Measurements from ENCODE around the gene CYP27A1. TPM values are rescaled to one million over a fixed set of nuclear protein-coding genes. Genes with fewer than 3 reads are reported as not detected.

Gene CYP27A1
- total and polyA plus RNA-seq, 9 of the 15 experiments (the other 6 are each of a cell fraction or from before 2014, with no cell fraction given) = 0.20 TPM; not detected in 8

DNA sequence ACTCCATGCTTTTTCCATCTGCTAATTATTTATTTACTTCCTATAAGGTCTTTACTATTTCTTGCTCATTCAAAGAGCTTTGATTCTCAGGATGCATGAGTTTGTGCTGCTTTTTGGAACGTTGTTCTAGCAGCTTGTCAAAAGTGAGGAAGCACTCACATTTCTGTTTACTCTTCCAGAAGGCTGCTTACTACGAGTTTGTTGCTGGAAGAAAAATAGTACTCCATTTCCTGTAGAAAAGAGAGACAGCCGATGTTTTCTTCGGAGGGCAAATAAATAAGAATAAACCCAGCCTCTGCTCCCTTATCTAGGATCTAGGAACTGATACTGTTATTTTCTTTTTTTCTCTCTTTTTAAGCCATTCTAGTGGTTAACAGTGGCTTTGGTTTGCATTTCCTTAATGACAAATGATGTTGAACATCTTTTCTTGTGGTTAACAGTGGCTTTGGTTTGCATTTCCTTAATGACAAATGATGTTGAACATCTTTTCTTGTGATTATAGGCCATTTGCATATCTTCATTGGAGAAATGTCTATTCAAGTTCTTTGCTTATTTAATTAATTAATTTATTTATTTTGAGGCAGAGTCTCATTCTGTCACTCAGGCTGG lies 20.5 kb downstream of the CYP27A1 start:
- ChIA-PET POLR2A (no interaction called here), CTCF (ENCODE audit: low intra/inter-chr PET ratio) (no interaction called here)
- Histone ChIP-seq H3K27me3 (ENCODE audit: control insufficient read depth in 2 of 2, insufficient read depth in 2 of 2, low read length in 2 of 2) (peaks cover 0 to 5% of the 10 kb centered on the region in 2 experiments; a peak in 1 of 5 replicates), H4K20me1 (replicated peaks; ENCODE audit: control insufficient read depth, insufficient read depth, low read length) (no peaks in the 10 kb centered on the region), H2AFZ (ENCODE audit: low read depth, low read length) (no peak overlapping the region), H3K27ac (ENCODE audit: extremely low read depth, low read depth, low read length) (no peak overlapping the region), H3K9me3 (replicated peaks; ENCODE audit: control insufficient read depth, insufficient read depth, low read depth, low read length) (0 out of 2 replicates have a peak, but pooled peaks cover 2% of the 10 kb centered on the region), H3K9me1 (ENCODE audit: control insufficient read depth, insufficient read depth, low read length) (no peaks in the 10 kb centered on the region), H3K9ac (ENCODE audit: insufficient read depth in 1 of 2, low read depth in 2 of 2, low read length in 2 of 2) (no peak overlapping the region), H3K4me1 (replicated peaks in 1 of 2; ENCODE audit: control insufficient read depth in 2 of 2, insufficient read depth in 2 of 2, low read length in 2 of 2) (peaks cover 0 to 8% of the 10 kb centered on the region in 2 experiments; a peak in 4 of 5 replicates), H3K79me2 (ENCODE audit: control insufficient read depth, insufficient read depth, low read length) (no peaks in the 10 kb centered on the region), H3K4me2 (ENCODE audit: insufficient read depth, low read length) (no peak overlapping the region), H3K4me3 (no peak overlapping the region), H3K36me3 (ENCODE audit: control insufficient read depth, insufficient read depth, low read length) (no peaks in the 10 kb centered on the region)
- in situ Hi-C loops (cut with MboI) = no loop called here
- no peak for FAIRE-seq
- no peak for DNase-seq (ENCODE audit: extremely low read depth in 1 of 4, low spot score in 3 of 4)
- no peak for TF ChIP-seq ZNF143 (CRISPR knock-in tag; IDR thresholded peaks at IDR 0.05)
- TF ChIP-seq NFATC3 (IDR thresholded peaks at IDR 0.05) = no peak
- TF ChIP-seq ZEB2 (IDR thresholded peaks at IDR 0.05) = no peak
- TF ChIP-seq ETV1 (tag; conservative IDR thresholded peaks at IDR 0.05; ENCODE audit: low read depth) = no peak
- TF ChIP-seq, protein P1, sequence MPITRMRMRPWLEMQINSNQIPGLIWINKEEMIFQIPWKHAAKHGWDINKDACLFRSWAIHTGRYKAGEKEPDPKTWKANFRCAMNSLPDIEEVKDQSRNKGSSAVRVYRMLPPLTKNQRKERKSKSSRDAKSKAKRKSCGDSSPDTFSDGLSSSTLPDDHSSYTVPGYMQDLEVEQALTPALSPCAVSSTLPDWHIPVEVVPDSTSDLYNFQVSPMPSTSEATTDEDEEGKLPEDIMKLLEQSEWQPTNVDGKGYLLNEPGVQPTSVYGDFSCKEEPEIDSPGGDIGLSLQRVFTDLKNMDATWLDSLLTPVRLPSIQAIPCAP (CRISPR knock-in tag; IDR thresholded peaks at IDR 0.05; ENCODE audit: borderline replicate concordance) = no peak
- TF ChIP-seq, protein P2, sequence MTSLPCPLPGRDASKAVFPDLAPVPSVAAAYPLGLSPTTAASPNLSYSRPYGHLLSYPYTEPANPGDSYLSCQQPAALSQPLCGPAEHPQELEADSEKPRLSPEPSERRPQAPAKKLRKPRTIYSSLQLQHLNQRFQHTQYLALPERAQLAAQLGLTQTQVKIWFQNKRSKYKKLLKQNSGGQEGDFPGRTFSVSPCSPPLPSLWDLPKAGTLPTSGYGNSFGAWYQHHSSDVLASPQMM (CRISPR knock-in tag; IDR thresholded peaks at IDR 0.05) = no peak
- intact Hi-C loops (cut with micrococcal nuclease) = no loop called here
- 30% methylated on average over 4 of the region's 4 CpGs for WGBS (ENCODE audit: insufficient coverage, low coverage, missing lambda C conversion rate)
- no TSS peak for BruUV-seq (replicated peaks)
- no peak for ATAC-seq

All from K562 (cell line).